ENCODE data around the gene SH3BP5.

SH3BP5 gene

DNA sequence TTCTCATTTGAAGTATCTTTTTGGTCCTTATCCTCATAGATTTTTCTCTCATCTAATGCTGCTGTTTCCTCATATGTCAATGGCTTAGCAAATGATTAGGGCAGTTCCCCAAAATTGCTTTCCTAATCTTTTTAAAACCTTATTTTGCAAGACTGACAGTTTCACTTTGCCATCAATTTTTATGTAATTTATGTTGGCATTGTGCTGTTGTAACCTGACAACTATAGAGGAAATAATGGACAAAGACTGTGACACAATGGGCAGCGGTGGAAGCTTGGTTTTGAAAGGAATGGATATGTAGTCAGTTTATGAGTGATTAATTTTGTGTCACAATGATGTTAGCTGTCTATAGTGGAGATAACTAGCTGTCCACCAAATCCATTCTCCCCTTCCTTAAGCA is 10.6 kb upstream of the SH3BP5 start:
- H3K4me3 ChIP-seq (ENCODE audit: low read depth, low read length) = no peak overlapping the region
- CTCF ChIA-PET = interaction anchor here (3.5 kb wide), 1 partner anchor 10 kb away, joined by 25 read pairs; the partner anchor contains the start of gene SH3BP5
- TF ChIP-seq CTCF (IDR thresholded peaks at IDR 0.05; ENCODE audit: insufficient read depth, low read length, missing control alignments) = no peak

GRCh38 chr3:15342246-15342645 is 9.9 kb upstream of the SH3BP5 start:
- CTCF ChIA-PET = interaction anchor here (3.5 kb wide), 1 partner anchor 9 kb away, joined by 25 read pairs; the partner anchor contains the start of gene SH3BP5
- H3K4me3 ChIP-seq (ENCODE audit: low read depth, low read length) = no peak overlapping the region
- POLR2A ChIA-PET = no interaction called here
- no peak for TF ChIP-seq CTCF (IDR thresholded peaks at IDR 0.05; ENCODE audit: insufficient read depth, low read length, missing control alignments)
- DNase-seq (ENCODE audit: low read depth, low spot score) = no peak

More for the DNA sequence above, 10.6 kb upstream of the SH3BP5 start:
- DNase-seq (ENCODE audit: low read depth, low spot score) = no peak
- POLR2A ChIA-PET = no interaction called here

DNA sequence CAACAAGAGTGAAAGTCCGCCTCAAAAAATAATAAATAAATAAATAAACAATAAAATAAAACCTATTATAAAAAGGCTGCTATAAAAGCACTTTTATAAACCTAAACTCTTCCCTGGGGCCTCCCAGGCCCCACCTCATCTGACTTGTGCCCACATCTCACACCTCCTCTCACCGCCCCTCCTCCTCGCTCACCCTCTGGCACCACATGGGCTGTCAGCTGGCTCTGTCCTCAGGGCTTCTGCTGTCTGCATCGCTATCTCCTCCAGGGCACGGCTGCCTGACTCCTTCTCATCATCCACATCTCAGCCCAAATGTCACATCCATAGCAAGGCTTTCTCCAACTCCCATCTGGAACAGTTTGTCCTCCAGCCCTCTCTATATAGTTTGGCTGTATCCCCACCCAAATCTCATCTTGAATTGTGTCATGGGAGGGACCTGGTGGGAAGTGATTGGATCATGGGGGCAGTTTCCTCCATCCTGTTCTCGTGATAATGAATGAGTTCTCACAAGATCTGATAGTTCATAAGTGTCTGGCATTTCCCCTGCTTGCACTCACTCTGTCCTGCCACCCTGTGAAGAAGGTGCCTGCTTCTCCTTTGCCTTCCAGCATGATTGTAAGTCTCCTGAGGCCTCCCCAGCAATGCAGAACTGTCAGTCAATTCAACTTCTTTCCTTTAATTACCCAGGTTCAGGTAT is 8.8 kb upstream of the SH3BP5 start:
- POLR2A ChIA-PET = no interaction called here
- no peak for TF ChIP-seq CTCF (IDR thresholded peaks at IDR 0.05; ENCODE audit: insufficient read depth, low read length, missing control alignments)
- DNase-seq (ENCODE audit: low read depth, low spot score) = no peak
- H3K4me3 ChIP-seq (ENCODE audit: low read depth, low read length) = no peak overlapping the region
- CTCF ChIA-PET = interaction anchor here (1.0 to 3.5 kb wide), 2 partner anchors 8 to 9 kb away, joined by 4 to 25 read pairs; partner anchors contain the start of gene SH3BP5

DNA sequence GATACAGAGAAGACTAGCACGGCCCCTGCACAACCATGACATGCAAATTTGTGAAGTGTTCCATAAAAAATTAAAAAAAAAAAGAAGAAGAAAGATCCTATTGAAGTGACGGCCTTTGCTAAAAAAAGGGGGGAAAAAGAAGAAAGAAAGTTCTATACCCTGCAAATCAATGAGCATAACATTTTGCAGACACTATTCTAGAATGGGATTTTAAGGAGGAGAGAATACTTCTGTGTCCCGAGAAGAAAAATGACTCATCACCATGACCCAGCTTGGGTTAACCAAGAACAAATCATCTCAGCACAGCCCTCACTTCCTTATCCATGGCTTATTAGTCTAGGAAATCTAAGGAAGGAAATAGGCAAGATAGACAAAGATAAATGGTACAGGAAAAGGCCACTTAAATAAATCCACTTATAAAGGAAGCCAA is 7.4 kb upstream of the SH3BP5 start:
- ChIA-PET POLR2A (no interaction called here), CTCF (interaction anchor here (1.5 kb wide), 1 partner anchor 71 kb away, joined by 5 read pairs; no protein-coding TSS in a partner anchor)
- TF ChIP-seq CTCF (IDR thresholded peaks at IDR 0.05; ENCODE audit: insufficient read depth, low read length, missing control alignments) = no peak
- no peak for DNase-seq (ENCODE audit: low read depth, low spot score)
- no peak overlapping the region for H3K4me3 ChIP-seq (ENCODE audit: low read depth, low read length)

- H3K4me3 ChIP-seq (ENCODE audit: low read depth, low read length) = no peak overlapping the region
- POLR2A ChIA-PET = no interaction called here
- no peak for TF ChIP-seq CTCF (IDR thresholded peaks at IDR 0.05; ENCODE audit: insufficient read depth, low read length, missing control alignments)
These were observed 6.6 kb upstream of the SH3BP5 start for GRCh38 chr3:15339001-15339400.

GRCh38 chr3:15337963-15338362 is 5.6 kb upstream of the SH3BP5 start:
- TF ChIP-seq CTCF (IDR thresholded peaks at IDR 0.05; ENCODE audit: insufficient read depth, low read length, missing control alignments) = no peak
- H3K4me3 ChIP-seq (ENCODE audit: low read depth, low read length) = no peak overlapping the region
- CTCF ChIA-PET = interaction anchor here (11.6 kb wide), 1 partner anchor 71 kb away, joined by 155 read pairs; no protein-coding TSS in a partner anchor
- POLR2A ChIA-PET = no interaction called here
- DNase-seq (ENCODE audit: low read depth, low spot score) = no peak

More at GRCh38 chr3:15339001-15339400, 6.6 kb upstream of the SH3BP5 start:
- CTCF ChIA-PET = no interaction called here
- DNase-seq (ENCODE audit: low read depth, low spot score) = no peak

Measured in AG04449 (cell line).